Inflammatory macrophage treated with lipopolysaccharide for 1 hour (primary cell): Measurements from ENCODE around the gene COL20A1.
A peak's percentile ranks its signal among the peaks of the same experiment; 100 is the strongest.
"Not testable (repeated sequence)": the region's sequence is repeated elsewhere in the genome, so short reads cannot be mapped to it uniquely, and the experiment has no call there.

Source experiments
- DNase-seq, 2 donors: peaks; one replicate each; pipeline ENCODE4 v3.0.0-alpha.2; 2020 to 2022

COL20A1 gene

GRCh38 chr20:63292292-63292701, 689 bp upstream of the COL20A1 start:
- DNase-seq = peak; percentile 13 to 48

GRCh38 chr20:63293456-63293855, 470 bp downstream of the COL20A1 start:
- DNase-seq = no peak

GRCh38 chr20:63293871-63294535, 1.0 kb downstream of the COL20A1 start:
- no peak for DNase-seq

GRCh38 chr20:63294536-63294900, 1.5 kb downstream of the COL20A1 start:
- DNase-seq = no peak

- no peak for DNase-seq
Measured at GRCh38 chr20:63295018-63295417, 2.0 kb downstream of the COL20A1 start.

- no peak for DNase-seq
Measured at GRCh38 chr20:63295422-63295821, 2.4 kb downstream of the COL20A1 start.

GRCh38 chr20:63295846-63296245, 2.9 kb downstream of the COL20A1 start:
- DNase-seq = no peak

- DNase-seq = no peak
Measured at GRCh38 chr20:63296531-63297299, 3.7 kb downstream of the COL20A1 start.

- no peak for DNase-seq
Measured at GRCh38 chr20:63297371-63297781, 4.4 kb downstream of the COL20A1 start.

GRCh38 chr20:63297796-63298572, 5.0 kb downstream of the COL20A1 start:
- no peak for DNase-seq

GRCh38 chr20:63298731-63299312, 5.8 kb downstream of the COL20A1 start:
- no peak for DNase-seq

GRCh38 chr20:63301671-63302070, 8.7 kb downstream of the COL20A1 start:
- DNase-seq = no peak

- DNase-seq = no peak
Measured at GRCh38 chr20:63303095-63303666, 10.2 kb downstream of the COL20A1 start.

- DNase-seq = no peak
Measured at GRCh38 chr20:63305393-63305792, 12.4 kb downstream of the COL20A1 start.

- not testable (repeated sequence) for DNase-seq
Measured at GRCh38 chr20:63305933-63306672, 13.1 kb downstream of the COL20A1 start.

- no peak for DNase-seq
Measured at GRCh38 chr20:63306673-63307537, 13.9 kb downstream of the COL20A1 start.

GRCh38 chr20:63307538-63308217, 14.7 kb downstream of the COL20A1 start:
- DNase-seq = no peak

- no peak for DNase-seq
Measured at GRCh38 chr20:63308218-63308911, 15.4 kb downstream of the COL20A1 start.

- peak in 1 of 2 donors; percentile 19 for DNase-seq
Measured at GRCh38 chr20:63309261-63310071, 16.5 kb downstream of the COL20A1 start.
